H1 (cell line): ENCODE measurements around the gene IDUA. TPM values are rescaled to one million over a fixed set of nuclear protein-coding genes. Genes with fewer than 3 reads are reported as not detected.

Source experiments
- CTCF ChIA-PET: fragments of 300-600 bp; sonication (Branson Sonifier 250); formaldehyde crosslinking; loops from one replicate; lab custom pipeline; 2021; ENCODE audit not compliant: partially characterized antibody; lab: Charles Lee
- POLR2A ChIA-PET: fragments of 300-600 bp; sonication (Branson Sonifier 250); formaldehyde crosslinking; loops from one replicate; lab custom pipeline; 2021; ENCODE audit warnings: inconsistent platforms; ENCODE audit not compliant: partially characterized antibody; lab: Charles Lee
- DNase-seq, 2 experiments: peaks; one replicate each; pipeline versions ENCODE4 v3.0.0 to v3.0.0-alpha.2; 2010 to 2022; ENCODE audit warnings: low spot score in 2 of 2, low read depth in 1 of 2, mixed read lengths in 1 of 2
- FAIRE-seq: peaks from 2 replicates; lab custom pipeline; 2011; peaks lifted over from hg19 to GRCh38; lab: Jason Lieb, UNC
- H2AFZ ChIP-seq: 2 replicates; pipeline ENCODE4 v1.8.1; 2012; ENCODE audit warnings: low read length, inconsistent platforms
- H2AK5ac ChIP-seq: 2 replicates; pipeline ENCODE4 v1.6.1; 2013; ENCODE audit warnings: low read depth, low read length
- H2BK120ac ChIP-seq: replicated peaks from 2 replicates; pipeline ENCODE3; 2013; ENCODE audit warnings: low read depth, low read length, inconsistent platforms
- H2BK12ac ChIP-seq: 2 replicates; pipeline ENCODE4 v1.6.1; 2013; ENCODE audit warnings: low read depth, low read length
- H2BK15ac ChIP-seq: 2 replicates; pipeline ENCODE4 v1.6.1; 2013; ENCODE audit warnings: low read length
- H2BK20ac ChIP-seq: 2 replicates; pipeline ENCODE4 v1.6.1; 2013; ENCODE audit warnings: low read length
- H2BK5ac ChIP-seq: 2 replicates; pipeline ENCODE4 v1.6.1; 2013; ENCODE audit warnings: low read depth, low read length
- H3K14ac ChIP-seq: 2 replicates; pipeline ENCODE4 v1.6.1; 2013; ENCODE audit warnings: inconsistent platforms; ENCODE audit not compliant: insufficient read length
- H3K18ac ChIP-seq: 2 replicates; pipeline ENCODE4 v1.6.1; 2013; ENCODE audit warnings: low read length; ENCODE audit errors: extremely low read depth
- H3K23ac ChIP-seq: 2 replicates; pipeline ENCODE4 v1.6.1; 2013; ENCODE audit warnings: inconsistent platforms; ENCODE audit not compliant: insufficient read length
- H3K23me2 ChIP-seq: 2 replicates; pipeline ENCODE4 v1.6.1; 2013; ENCODE audit warnings: low read depth, low read length
- H3K27ac ChIP-seq: 2 replicates; pipeline ENCODE4 v1.6.1; 2011; ENCODE audit warnings: low read depth, low read length, inconsistent platforms
- H3K27me3 ChIP-seq, 4 experiments: replicated peaks in 1 of 4; 1 replicate in 1 of 4; 2 replicates in 3 of 4; pipeline versions ENCODE4 v1.6.1 to v1.8.1; 2011 to 2013; ENCODE audit warnings: low read length in 3 of 4, mild to moderate bottlenecking in 3 of 4, inconsistent platforms in 2 of 4, mixed read lengths in 2 of 4, moderate library complexity in 1 of 4; ENCODE audit not compliant: control insufficient read depth in 3 of 4, insufficient read depth in 3 of 4; ENCODE audit errors: extremely low read depth in 1 of 4
- H3K36me3 ChIP-seq, 4 experiments: 2 replicates each; pipeline versions ENCODE4 v1.6.1 to v1.8.1; 2011 to 2013; ENCODE audit warnings: mild to moderate bottlenecking in 4 of 4, low read length in 3 of 4, moderate library complexity in 2 of 4, control low read depth in 1 of 4, inconsistent platforms in 1 of 4; ENCODE audit not compliant: insufficient read depth in 4 of 4, control insufficient read depth in 2 of 4
- H3K4ac ChIP-seq: replicated peaks from 2 replicates; pipeline ENCODE3; 2013; ENCODE audit warnings: low read length, low read depth, mixed read lengths, inconsistent platforms; ENCODE audit not compliant: insufficient read length
- H3K4me1 ChIP-seq, 4 experiments: replicated peaks in 1 of 4; 1 replicate in 1 of 4; 2 replicates in 3 of 4; pipeline versions ENCODE4 v1.6.1 to v1.8.1; 2011 to 2013; ENCODE audit warnings: low read length in 3 of 4, inconsistent platforms in 2 of 4, mixed read lengths in 1 of 4; ENCODE audit not compliant: insufficient read depth in 4 of 4, control insufficient read depth in 3 of 4
- H3K4me2 ChIP-seq, 2 experiments: 2 replicates each; pipeline versions ENCODE4 v1.6.1 to v1.8.1; 2011 to 2013; ENCODE audit warnings: low read depth in 2 of 2, low read length in 2 of 2, control low read depth in 1 of 2, inconsistent platforms in 1 of 2, mild to moderate bottlenecking in 1 of 2; ENCODE audit not compliant: insufficient read depth in 1 of 2
- H3K4me3 ChIP-seq, 4 experiments: fragments of 200-600, 300-600 bp in 1 of 4; sonication (generic), shearing (Covaris generic), sonication (Bioruptor Twin) in 1 of 4; 2 replicates each; pipeline versions ENCODE4 v1.5.1 to v1.8.1; 2011 to 2016; ENCODE audit warnings: low read length in 4 of 4, low read depth in 3 of 4, control low read depth in 2 of 4, inconsistent platforms in 2 of 4, mild to moderate bottlenecking in 2 of 4, mixed read lengths in 1 of 4, moderate library complexity in 1 of 4; ENCODE audit not compliant: insufficient read depth in 2 of 4; ENCODE audit errors: extremely low read depth in 1 of 4
- H3K56ac ChIP-seq: replicated peaks from 2 replicates; pipeline ENCODE3; 2013; ENCODE audit warnings: low read depth, mild to moderate bottlenecking, mixed read lengths, low read length, inconsistent platforms; ENCODE audit not compliant: insufficient read length
- H3K79me1 ChIP-seq: 2 replicates; pipeline ENCODE4 v1.6.1; 2013; ENCODE audit warnings: low read depth, low read length, control low read depth
- H3K79me2 ChIP-seq, 2 experiments: 2 replicates each; pipeline versions ENCODE4 v1.6.1 to v1.8.1; 2012 to 2013; ENCODE audit warnings: low read length in 2 of 2, mild to moderate bottlenecking in 2 of 2, inconsistent platforms in 1 of 2; ENCODE audit not compliant: insufficient read depth in 2 of 2, control insufficient read depth in 1 of 2
- H3K9ac ChIP-seq, 4 experiments: replicated peaks in 1 of 4; 1 replicate in 1 of 4; 2 replicates in 3 of 4; pipeline versions ENCODE4 v1.6.1 to v1.8.1; 2011 to 2013; ENCODE audit warnings: low read depth in 3 of 4, low read length in 3 of 4, control low read depth in 2 of 4, mild to moderate bottlenecking in 2 of 4, moderate library complexity in 2 of 4, inconsistent platforms in 1 of 4; ENCODE audit errors: extremely low read depth in 1 of 4
- H3K9me3 ChIP-seq, 2 experiments: 2 replicates each; pipeline versions ENCODE4 v1.6.1 to v1.8.1; 2012 to 2013; ENCODE audit warnings: mild to moderate bottlenecking in 2 of 2, moderate library complexity in 2 of 2, control low read depth in 1 of 2, inconsistent platforms in 1 of 2, low read depth in 1 of 2, low read length in 1 of 2, mixed read lengths in 1 of 2; ENCODE audit not compliant: insufficient read depth in 2 of 2
- H4K20me1 ChIP-seq, 2 experiments: replicated peaks in 1 of 2; 2 replicates each; pipeline versions ENCODE3 to v1.8.1; 2011 to 2013; ENCODE audit warnings: inconsistent platforms in 2 of 2, low read length in 2 of 2, mild to moderate bottlenecking in 1 of 2; ENCODE audit not compliant: insufficient read depth in 2 of 2, control insufficient read depth in 1 of 2
- H4K5ac ChIP-seq: 2 replicates; pipeline ENCODE4 v1.6.1; 2013; ENCODE audit warnings: low read length, low read depth, mixed read lengths, inconsistent platforms; ENCODE audit not compliant: insufficient read length
- H4K8ac ChIP-seq: 2 replicates; pipeline ENCODE4 v1.8.0; 2013; ENCODE audit warnings: mild to moderate bottlenecking, moderate library complexity, low read length, inconsistent platforms; ENCODE audit not compliant: insufficient read depth; ENCODE audit errors: extremely low read depth
- H4K91ac ChIP-seq: replicated peaks from 2 replicates; pipeline ENCODE3; 2013; ENCODE audit warnings: low read length, mixed read lengths, inconsistent platforms; ENCODE audit not compliant: insufficient read length
- TAF7 ChIP-seq: optimal IDR thresholded peaks from 2 replicates; pipeline ENCODE3; 2011; ENCODE audit warnings: low read depth, mild to moderate bottlenecking, inconsistent platforms, low read length, moderate library complexity, borderline replicate concordance
- TBP ChIP-seq: IDR thresholded peaks from 2 replicates; pipeline ENCODE4 v1.6.1; 2011; ENCODE audit warnings: low read depth, low read length, improper control_type of control experiment
- WGBS, 2 experiments: shearing (Covaris generic) in 1 of 2; methylation state at CpG; one replicate each; pipeline versions ENCODE4 v1.1.6 to v1.1.7; 2013 to 2015; ENCODE audit warnings: low lambda C conversion rate in 2 of 2, mixed read lengths in 2 of 2, inconsistent platforms in 1 of 2, low coverage in 1 of 2, missing lambda C conversion rate in 1 of 2; ENCODE audit not compliant: insufficient replicate concordance in 2 of 2, insufficient coverage in 1 of 2, insufficient read length in 1 of 2; ENCODE audit errors: extremely low coverage in 1 of 2, missing lambda C conversion rate in 1 of 2; 5-methylcytosine and 5-hydroxymethylcytosine counted together
- polyA plus RNA-seq, 7 experiments: library from polyadenylated mRNA; depleted of rRNA in 3 of 7; stranded (reverse) in 5 of 7; unstranded in 2 of 7; fragments of >200 nt in 5 of 7; fragments of 200-250 nt in 2 of 7; gene quantifications; 1 replicate in 5 of 7; 2 replicates in 1 of 7; 4 replicates in 1 of 7; pipeline versions ENCODE4 v1.2.1 to v1.2.3, GENCODE V29; 2011 to 2013; ENCODE audit warnings: missing spikeins in 2 of 7, mixed read lengths in 2 of 7
- total RNA-seq: library from RNA; stranded (reverse); fragmentation: NEBNext Ultra II Directional; extraction: Animal tissue kit (Norgen Biotek cat#: 25700); gene quantifications from 2 replicates; pipeline ENCODE4 v1.2.1, GENCODE V29; 2021

The IDUA gene
- total and polyA plus RNA-seq, 2 of the 8 experiments (the other 6 are each of a cell fraction or from before 2014, with no cell fraction given), result 2.8 to 4.8 TPM

DNA sequence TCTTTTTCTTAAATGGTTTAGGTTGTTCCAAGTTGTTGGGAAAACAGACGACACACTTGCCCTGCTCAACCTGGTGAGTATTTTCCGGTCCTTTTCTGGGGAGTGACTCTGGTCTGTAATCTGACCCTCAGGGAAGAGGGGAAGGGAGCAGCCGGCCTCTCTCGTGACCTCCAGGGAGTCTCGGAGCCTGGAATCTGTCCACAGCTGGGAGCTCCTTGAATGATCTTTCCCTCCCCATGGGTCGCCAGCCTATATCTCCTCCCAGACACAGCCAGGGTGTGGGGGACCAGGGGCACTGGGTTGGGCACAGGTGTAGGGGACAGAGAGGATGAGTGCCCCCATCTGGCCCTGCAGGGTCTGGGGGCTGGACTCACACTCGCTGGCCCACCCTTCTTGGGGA, 35.7 kb upstream of the IDUA start:
- Histone ChIP-seq H3K23me2 (no peaks in the 10 kb centered on the region; the same call in 1 of the 2 replicates), H3K4ac (no peak overlapping the region), H3K9ac (no peak overlapping the region), H2BK20ac (no peak overlapping the region), H2BK15ac (no peak overlapping the region), H2BK12ac (no peak overlapping the region), H3K18ac (no peak overlapping the region), H3K4me3 (no peak overlapping the region), H3K36me3 (no peaks in the 10 kb centered on the region), H3K4me1 (peaks cover 0 to 2% (median 0%) of the 10 kb centered on the region in 4 experiments; a peak in 1 of 7 replicates), H4K5ac (no peak overlapping the region), H2BK5ac (no peak overlapping the region), H4K20me1 (peaks cover 0 to 2% of the 10 kb centered on the region in 2 experiments), H3K79me1 (no peaks in the 10 kb centered on the region), H3K27ac (no peak overlapping the region), H4K8ac (no peak overlapping the region; the same call in 1 of the 2 replicates), H2AFZ (no peak overlapping the region), H3K56ac (no peak overlapping the region), H3K9me3 (no peaks in the 10 kb centered on the region), H3K23ac (no peak overlapping the region), H4K91ac (no peak overlapping the region), H3K79me2 (no peaks in the 10 kb centered on the region), H3K27me3 (peaks cover 0 to 4% (median 0%) of the 10 kb centered on the region in 4 experiments; a peak in 3 of 7 replicates), H2BK120ac (no peak overlapping the region), H3K4me2 (no peak overlapping the region), H3K14ac (no peak overlapping the region)
- DNase-seq (no peak), FAIRE-seq (no peak)
- ChIA-PET CTCF (no interaction called here), POLR2A (no interaction called here)
- 72% methylated on average over 7 of the region's 7 CpGs; no CpG with 5 or more reads in 1 of the 2 experiments for WGBS, 2 experiments
- TF ChIP-seq TBP (peak; percentile 59), TAF7 (no peak)
- TF ChIP-seq, all 59 proteins: peak for 1
- no peak overlapping the region for H2AK5ac ChIP-seq
